Cortex of kidney (tissue), 1 donor: ENCODE results near the gene KLHL9.

Experiments used
- DNase-seq: peaks from one replicate; lab custom pipeline; 2025; lab: John Stamatoyannopoulos, UW

Gene KLHL9

DNA sequence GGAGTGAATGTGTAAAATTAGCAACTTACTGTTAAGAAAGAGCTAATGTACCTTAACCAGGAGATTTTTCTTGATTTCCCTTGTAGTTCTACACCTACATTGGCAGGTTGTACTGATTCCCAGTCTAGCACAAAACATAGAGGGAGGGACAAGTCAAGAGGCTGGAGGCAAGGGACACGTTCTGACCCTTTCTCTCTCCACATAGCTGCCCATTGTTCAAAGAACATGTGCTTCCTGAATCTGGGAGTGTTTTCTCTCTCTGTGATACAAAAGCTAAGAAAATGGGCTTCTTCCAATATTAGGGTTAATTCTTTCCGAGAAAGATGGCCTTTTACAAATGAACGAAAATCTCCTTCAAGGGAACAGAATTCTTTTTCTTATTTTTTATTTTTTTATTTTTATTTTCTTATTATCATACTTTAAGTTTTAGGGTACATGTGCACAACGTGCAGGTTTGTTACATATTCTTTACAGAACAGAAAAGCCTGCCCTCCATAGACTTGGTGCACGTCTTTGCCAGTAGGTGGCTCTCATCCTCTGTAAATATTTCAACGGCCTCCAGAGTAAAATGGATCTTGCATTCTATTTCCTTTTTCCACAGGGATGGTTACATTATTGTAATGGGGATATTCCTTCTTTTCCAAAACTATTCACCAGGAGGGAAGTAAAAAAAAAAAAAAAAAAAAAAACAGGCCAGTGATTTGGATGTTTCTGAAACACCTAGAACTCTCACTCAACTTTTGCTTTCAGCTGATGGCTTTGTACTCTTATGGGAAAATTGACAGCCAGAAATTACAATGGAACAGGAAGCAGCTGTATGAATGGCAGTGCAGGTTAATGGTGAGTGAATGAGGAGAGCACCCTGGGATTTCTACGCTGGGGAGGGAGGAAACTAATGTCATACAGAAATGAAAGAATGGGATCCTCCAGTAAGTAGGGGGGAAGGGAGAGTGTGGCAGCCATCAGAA is 17.0 kb downstream of the KLHL9 start:
- DNase-seq, result no peak

DNA sequence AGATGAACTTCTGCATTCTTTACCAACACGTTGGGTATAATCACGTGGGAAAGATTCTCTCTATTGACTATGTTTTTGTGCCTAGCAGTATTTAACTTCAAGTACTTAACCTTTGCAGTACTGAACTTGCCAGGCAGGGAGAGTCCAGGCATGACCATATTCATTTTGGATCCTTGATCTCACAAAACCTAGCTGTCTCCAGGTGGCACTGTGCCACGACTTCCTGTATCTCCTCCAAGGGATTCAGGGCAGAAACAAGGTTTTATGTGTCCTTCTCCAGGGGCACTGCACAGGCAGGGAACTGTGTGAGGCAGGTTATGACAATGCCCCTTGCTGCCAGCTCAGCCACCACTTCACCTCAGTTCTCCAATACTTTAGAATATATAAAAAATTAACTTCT is 18.3 kb downstream of the KLHL9 start:
- DNase-seq, result no peak

DNA sequence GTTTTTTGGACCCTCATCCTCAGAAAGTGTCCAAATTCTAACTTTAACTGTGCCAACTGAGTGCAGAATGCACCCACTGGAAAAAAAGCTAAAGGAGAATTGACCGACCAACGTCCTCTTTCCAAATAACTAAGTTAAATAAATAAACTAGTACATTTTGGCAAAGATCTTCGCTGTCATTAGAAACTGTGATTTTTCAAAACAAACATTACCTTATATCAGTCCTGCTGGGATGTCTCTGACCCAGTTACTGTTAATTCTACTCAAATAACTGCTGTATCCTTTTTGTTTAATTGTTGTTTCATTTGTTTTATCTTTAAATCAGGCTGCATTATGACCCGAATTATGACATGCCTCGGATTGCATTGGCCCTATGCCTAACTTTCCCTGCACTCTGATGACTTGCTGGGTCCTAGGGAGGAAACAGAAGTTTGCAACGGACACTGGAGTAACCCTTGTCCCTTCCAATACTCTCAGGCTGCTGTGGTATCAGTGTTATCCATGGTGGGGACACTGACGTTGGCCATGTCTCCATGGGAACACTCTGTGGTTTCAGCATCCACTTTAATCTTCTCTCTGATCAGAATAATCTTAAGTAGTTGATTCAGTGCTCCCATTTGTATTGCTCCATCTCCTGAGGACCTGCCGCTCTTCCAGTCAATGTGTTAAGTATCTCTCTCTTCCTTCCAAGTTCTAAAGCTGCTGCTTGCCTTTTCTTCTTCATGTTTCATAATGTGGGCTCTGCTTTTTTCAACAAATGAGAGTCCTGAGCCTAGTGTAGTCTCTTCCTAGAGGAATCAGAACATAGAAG is 19.0 kb downstream of the KLHL9 start:
- no peak for DNase-seq

DNA sequence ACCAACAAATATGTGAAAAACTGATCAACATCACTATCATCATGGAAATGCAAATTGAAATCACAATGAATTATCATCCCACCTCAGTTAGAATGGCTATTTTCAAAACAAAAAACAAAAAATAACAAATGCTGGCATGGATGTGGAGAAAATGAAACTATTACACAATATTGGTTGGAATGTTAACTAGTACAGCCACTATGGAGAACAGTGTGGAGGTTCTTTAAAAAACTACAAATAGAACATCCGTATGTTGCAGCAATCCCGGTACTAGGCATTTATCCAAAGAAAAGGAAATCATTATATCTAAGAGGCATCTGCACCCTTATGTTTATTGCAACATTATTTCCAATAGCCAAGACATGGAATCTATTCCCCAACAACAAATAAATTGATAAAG is 21.1 kb downstream of the KLHL9 start:
- DNase-seq, result no peak

DNA sequence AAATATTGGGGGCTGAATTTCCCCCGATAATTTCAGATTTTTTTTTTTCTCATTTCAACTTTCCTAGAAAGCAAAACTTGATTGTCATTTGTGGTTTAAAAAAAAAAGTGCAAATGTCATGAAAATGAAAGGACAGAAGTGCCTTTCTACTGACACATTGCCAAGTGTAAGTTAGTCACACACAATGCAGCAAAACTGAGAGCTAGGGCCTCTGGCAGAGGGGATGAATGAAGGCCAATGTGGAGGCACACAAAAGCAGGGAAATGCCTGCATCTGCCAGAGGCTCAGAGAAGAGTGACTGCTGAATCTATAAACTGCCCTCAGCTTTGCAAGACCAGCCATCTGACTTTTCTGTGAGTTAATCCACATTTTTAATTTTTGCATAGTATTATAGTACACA is 23.3 kb downstream of the KLHL9 start:
- DNase-seq, result no peak

DNA sequence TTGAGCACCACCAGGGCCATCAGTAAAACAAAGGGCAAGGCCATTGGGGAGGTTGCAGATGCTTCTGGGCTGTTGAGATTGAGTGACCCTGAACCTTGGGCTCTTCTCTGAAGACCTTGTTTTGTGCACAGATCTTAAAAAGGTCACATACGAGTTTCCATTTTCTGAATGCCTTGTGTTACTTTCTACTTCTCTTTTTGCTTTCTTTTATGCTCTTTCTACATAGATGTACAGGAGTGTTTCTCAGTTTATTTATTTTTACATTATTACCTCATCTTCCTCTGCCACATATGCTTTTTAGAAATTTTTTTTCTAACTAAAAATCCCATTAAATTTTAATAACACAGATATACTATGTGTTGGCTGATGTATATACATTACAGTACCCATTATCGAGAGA is 30.0 kb downstream of the KLHL9 start, which contains the start of gene IFNA5:
IFNA5 (minus strand) TSS at position 101 of the 400 bp plus-strand sequence; CDS start at position 44, 57 bp downstream.
- no peak for DNase-seq

DNA sequence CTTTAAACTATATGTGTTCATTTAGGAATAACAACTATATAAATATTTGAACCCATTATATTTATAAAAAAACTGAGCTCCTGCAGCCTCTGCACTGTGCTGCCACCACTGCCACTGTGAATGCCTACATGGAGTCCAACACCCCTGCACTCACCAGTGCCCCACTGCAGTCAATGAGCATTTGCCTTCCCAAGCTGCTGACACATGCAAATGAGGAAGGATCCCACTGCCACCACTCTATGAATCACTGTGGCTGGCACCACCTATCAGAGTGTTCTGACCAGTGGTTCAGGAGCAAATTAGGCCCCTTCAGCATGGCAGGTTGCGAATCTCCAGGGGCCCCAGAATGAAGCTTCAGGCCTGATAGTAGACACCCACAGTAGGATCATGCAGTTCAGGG is 39.2 kb downstream of the KLHL9 start:
- DNase-seq, result no peak

DNA sequence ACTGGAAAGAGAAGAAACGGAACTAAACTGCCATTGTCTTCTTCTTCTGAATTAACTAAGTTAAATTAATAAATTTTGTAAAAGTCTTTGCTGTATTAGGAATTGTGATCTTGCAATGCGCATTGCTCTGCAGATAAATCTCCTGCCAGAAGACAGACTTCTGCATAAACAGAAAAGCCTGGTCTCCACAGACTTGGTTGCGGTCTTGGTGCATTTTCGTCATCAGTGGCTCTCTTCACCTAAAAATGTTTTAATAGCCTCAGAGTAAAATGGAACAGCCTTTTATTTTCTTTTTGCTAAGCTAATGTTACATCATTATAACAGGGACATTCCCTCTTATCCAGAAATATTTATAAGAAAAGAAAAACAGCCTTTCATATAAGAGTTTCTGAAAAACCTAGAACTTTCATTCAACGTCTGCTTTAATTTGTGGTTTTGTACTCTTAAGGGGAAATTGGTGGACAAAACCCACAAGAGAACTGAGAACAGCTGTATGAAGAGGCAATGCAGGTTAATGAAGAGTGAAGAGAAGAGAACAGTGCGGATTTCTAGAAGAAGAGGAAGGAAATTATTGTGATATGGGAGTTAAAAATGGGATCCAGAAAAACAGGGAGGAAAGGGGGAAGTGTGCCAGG is 40.2 kb downstream of the KLHL9 start:
- DNase-seq, result no peak

DNA sequence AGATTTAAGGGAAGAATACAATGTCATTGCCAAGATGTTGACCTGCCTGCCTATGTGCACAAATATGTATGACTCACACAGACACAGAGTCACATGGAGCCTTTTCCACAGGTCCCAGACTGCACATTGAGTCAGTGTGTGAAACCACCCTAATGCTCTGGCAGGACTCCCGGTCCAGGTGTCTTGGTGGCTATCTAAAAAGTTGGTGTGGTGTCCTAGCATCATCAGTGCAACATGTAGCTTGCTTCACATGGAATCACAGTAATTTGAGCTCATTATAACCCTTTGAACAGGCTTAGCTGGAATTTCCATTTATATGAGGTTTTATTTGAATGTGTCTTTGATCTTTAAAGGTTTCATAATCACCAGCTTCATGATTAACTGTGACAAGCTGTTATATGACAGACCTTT is 40.8 kb downstream of the KLHL9 start:
- DNase-seq, result no peak

DNA sequence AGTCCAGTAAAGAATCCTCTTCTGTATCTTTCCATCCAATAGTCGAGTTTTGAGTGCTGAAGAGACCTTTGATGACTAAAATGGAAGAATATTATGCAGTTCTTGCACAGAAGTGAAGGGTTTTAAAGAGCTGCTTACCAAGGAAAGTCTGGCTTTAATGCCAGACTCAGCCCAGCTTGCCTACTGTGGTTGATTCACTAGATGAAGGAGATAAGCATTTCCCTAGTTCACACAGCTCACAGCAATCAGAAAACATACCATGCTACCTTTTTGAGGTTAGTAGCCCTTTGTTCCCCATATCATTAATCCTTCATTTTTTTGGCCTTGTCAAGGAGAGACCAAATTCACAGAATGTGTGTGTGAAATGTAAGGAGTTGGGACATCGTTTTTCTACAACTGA is 45.4 kb downstream of the KLHL9 start:
- no peak for DNase-seq

DNA sequence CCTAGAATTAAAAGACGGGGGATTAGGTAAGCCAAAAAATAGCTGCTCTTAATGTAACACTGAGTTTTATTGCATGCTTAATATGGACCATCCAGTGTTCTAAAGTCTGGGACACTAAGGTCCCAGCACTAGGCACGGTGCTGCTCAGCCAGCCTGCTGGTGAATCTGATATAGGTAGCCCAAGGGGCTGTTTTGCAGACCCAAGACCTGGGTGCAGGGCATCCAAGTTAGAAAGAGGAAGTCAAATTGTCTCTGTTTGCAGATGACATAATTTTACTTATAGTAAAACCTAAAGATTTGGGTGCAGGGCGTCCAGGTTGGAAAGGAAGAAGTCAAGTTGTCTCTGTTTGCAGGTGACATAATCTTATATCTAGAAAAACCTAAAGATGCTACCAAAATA is 47.9 kb downstream of the KLHL9 start:
- no peak for DNase-seq

DNA sequence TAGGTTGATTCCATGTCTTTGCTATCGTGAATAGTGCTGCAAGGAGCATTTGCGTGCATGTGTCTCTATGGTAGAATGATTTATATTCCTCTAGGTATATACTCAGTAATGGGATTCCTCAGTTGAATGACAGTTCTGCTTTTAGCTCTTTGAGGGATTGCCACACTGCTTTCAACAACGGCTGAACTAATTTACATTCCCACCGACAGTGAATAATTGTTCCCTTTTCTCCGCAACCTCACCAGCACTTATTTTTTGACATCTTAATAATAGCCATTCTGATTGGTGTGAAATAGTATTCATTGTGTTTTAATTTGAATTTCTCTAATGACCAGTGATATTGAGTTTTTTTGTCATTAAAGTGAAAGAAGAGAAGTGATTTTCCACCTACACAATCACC is 48.5 kb downstream of the KLHL9 start:
- no peak for DNase-seq

DNA sequence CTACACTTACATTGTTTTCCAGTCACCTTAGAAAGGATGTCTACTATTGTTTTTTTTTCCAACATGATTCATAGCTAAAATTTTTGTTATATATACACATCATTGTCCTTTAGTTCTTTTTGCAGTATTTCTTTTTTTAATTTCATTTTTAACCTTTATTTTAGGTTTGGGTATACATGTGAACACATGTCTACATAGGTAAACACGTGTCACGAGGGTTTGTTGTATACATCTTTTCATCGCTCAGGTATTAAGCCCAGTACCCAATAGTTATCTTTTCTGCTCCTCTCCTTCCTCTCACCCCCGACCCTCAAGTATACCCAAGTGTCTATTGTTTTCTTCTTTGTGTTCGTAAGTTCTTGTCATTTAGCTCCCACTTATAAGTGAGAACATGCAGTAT is 49.1 kb downstream of the KLHL9 start:
- DNase-seq, result no peak

DNA sequence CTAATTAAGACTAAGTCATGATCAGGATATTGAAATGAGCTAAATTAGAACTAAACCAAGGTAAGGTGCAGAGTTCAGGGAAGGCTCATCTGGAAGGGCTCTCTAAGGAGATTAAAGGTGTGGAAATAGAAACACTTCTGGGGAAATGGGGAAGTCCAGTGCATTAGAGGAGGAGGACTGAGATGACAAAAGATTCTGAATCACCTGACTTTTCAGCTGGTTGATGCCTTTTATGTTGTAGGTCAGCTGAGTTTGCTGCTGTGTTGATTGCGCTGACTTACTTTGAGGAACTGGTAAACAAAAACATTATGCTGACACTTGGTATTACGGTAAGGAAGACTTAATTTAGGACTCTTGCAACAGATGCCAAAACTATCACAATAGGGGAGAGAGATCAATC is 53.9 kb downstream of the KLHL9 start:
- DNase-seq, result no peak
